Measurements from ENCODE around the gene NDUFB2. TPM values are rescaled to one million over a fixed set of nuclear protein-coding genes. Genes with fewer than 3 reads are reported as not detected.
"Not testable (repeated sequence)": the region's sequence is repeated elsewhere in the genome, so short reads cannot be mapped to it uniquely, and the experiment has no call there.

Gene NDUFB2
- total RNA-seq, 1 experiment from 2014 or later, result 230 TPM

GRCh38 chr7:140669862-140670261, 26.6 kb upstream of the NDUFB2 start:
- in situ Hi-C loops (cut with HindIII; ENCODE audit: low pct_unique_long_range_greater_than_20kb, low sequenced_read_pairs); DNase-seq (ENCODE audit: low read depth, low spot score): not testable (repeated sequence)

- DNase-seq (ENCODE audit: low read depth, low spot score), result no peak
- in situ Hi-C loops (cut with HindIII; ENCODE audit: low pct_unique_long_range_greater_than_20kb, low sequenced_read_pairs), result no loop called here
These were observed 26.1 kb upstream of the NDUFB2 start for GRCh38 chr7:140670343-140670935.

GRCh38 chr7:140671966-140672365, 24.5 kb upstream of the NDUFB2 start:
- in situ Hi-C loops (cut with HindIII; ENCODE audit: low pct_unique_long_range_greater_than_20kb, low sequenced_read_pairs), result no loop called here
- DNase-seq (ENCODE audit: low read depth, low spot score), result no peak

- in situ Hi-C loops (cut with HindIII; ENCODE audit: low pct_unique_long_range_greater_than_20kb, low sequenced_read_pairs), result no loop called here
These were observed 24.0 kb upstream of the NDUFB2 start, which contains the start of gene ADCK2 for GRCh38 chr7:140672382-140673062. ADCK2 (plus strand) TSS chr7:140672945; CDS start chr7:140673331, 386 bp downstream.

GRCh38 chr7:140673063-140673773, 23.3 kb upstream of the NDUFB2 start:
- no peak for DNase-seq (ENCODE audit: low read depth, low spot score)
- in situ Hi-C loops (cut with HindIII; ENCODE audit: low pct_unique_long_range_greater_than_20kb, low sequenced_read_pairs), result no loop called here

More at GRCh38 chr7:140672382-140673062, 24.0 kb upstream of the NDUFB2 start, which contains the start of gene ADCK2:
- peak; percentile 52 for DNase-seq (ENCODE audit: low read depth, low spot score)

GRCh38 chr7:140673774-140674155, 22.7 kb upstream of the NDUFB2 start:
- no peak for DNase-seq (ENCODE audit: low read depth, low spot score)
- in situ Hi-C loops (cut with HindIII; ENCODE audit: low pct_unique_long_range_greater_than_20kb, low sequenced_read_pairs), result no loop called here

GRCh38 chr7:140674356-140674800, 22.1 kb upstream of the NDUFB2 start:
- no peak for DNase-seq (ENCODE audit: low read depth, low spot score)
- in situ Hi-C loops (cut with HindIII; ENCODE audit: low pct_unique_long_range_greater_than_20kb, low sequenced_read_pairs), result no loop called here

- DNase-seq (ENCODE audit: low read depth, low spot score), result peak; percentile 79
- in situ Hi-C loops (cut with HindIII; ENCODE audit: low pct_unique_long_range_greater_than_20kb, low sequenced_read_pairs), result no loop called here
These were observed 21.4 kb upstream of the NDUFB2 start for GRCh38 chr7:140674899-140675701.

GRCh38 chr7:140675726-140676125, 20.8 kb upstream of the NDUFB2 start:
- in situ Hi-C loops (cut with HindIII; ENCODE audit: low pct_unique_long_range_greater_than_20kb, low sequenced_read_pairs), result no loop called here
- DNase-seq (ENCODE audit: low read depth, low spot score), result no peak

- no peak for DNase-seq (ENCODE audit: low read depth, low spot score)
- in situ Hi-C loops (cut with HindIII; ENCODE audit: low pct_unique_long_range_greater_than_20kb, low sequenced_read_pairs), result no loop called here
These were observed 20.2 kb upstream of the NDUFB2 start for GRCh38 chr7:140676306-140676705.

GRCh38 chr7:140676956-140677355, 19.6 kb upstream of the NDUFB2 start:
- DNase-seq (ENCODE audit: low read depth, low spot score); in situ Hi-C loops (cut with HindIII; ENCODE audit: low pct_unique_long_range_greater_than_20kb, low sequenced_read_pairs): not testable (repeated sequence)

GRCh38 chr7:140677496-140677895, 19.0 kb upstream of the NDUFB2 start:
- in situ Hi-C loops (cut with HindIII; ENCODE audit: low pct_unique_long_range_greater_than_20kb, low sequenced_read_pairs), result no loop called here
- DNase-seq (ENCODE audit: low read depth, low spot score), result no peak

- in situ Hi-C loops (cut with HindIII; ENCODE audit: low pct_unique_long_range_greater_than_20kb, low sequenced_read_pairs), result no loop called here
- DNase-seq (ENCODE audit: low read depth, low spot score), result no peak
These were observed 18.3 kb upstream of the NDUFB2 start for GRCh38 chr7:140678081-140678815.

GRCh38 chr7:140678816-140679130, 17.7 kb upstream of the NDUFB2 start:
- in situ Hi-C loops (cut with HindIII; ENCODE audit: low pct_unique_long_range_greater_than_20kb, low sequenced_read_pairs), result no loop called here
- no peak for DNase-seq (ENCODE audit: low read depth, low spot score)

GRCh38 chr7:140679186-140679585, 17.3 kb upstream of the NDUFB2 start:
- in situ Hi-C loops (cut with HindIII; ENCODE audit: low pct_unique_long_range_greater_than_20kb, low sequenced_read_pairs), result no loop called here
- no peak for DNase-seq (ENCODE audit: low read depth, low spot score)

GRCh38 chr7:140680886-140681285, 15.6 kb upstream of the NDUFB2 start:
- no peak for DNase-seq (ENCODE audit: low read depth, low spot score)
- in situ Hi-C loops (cut with HindIII; ENCODE audit: low pct_unique_long_range_greater_than_20kb, low sequenced_read_pairs), result no loop called here

- DNase-seq (ENCODE audit: low read depth, low spot score), result no peak
- in situ Hi-C loops (cut with HindIII; ENCODE audit: low pct_unique_long_range_greater_than_20kb, low sequenced_read_pairs), result no loop called here
These were observed 14.7 kb upstream of the NDUFB2 start for GRCh38 chr7:140681766-140682165.
